NCI-H2107 (cell line): ENCODE results near the gene BDNF.
"Not testable (repeated sequence)": the region's sequence is repeated elsewhere in the genome, so short reads cannot be mapped to it uniquely, and the experiment has no call there.

Source experiments
- DNase-seq: peaks from one replicate; lab custom pipeline; 2025; lab: John Stamatoyannopoulos, UW

Gene BDNF

GRCh38 chr11:27665508-27666101 is 34.6 kb downstream of the BDNF start:
- DNase-seq = not testable (repeated sequence)

GRCh38 chr11:27663326-27663725 is 36.9 kb downstream of the BDNF start:
- no peak for DNase-seq

GRCh38 chr11:27660171-27660570 is 40.1 kb downstream of the BDNF start:
- DNase-seq = no peak

- DNase-seq = no peak
These were observed 41.6 kb downstream of the BDNF start for GRCh38 chr11:27658535-27659236.

- no peak for DNase-seq
These were observed 43.3 kb downstream of the BDNF start for GRCh38 chr11:27656806-27657483.

GRCh38 chr11:27656320-27656719 is 43.9 kb downstream of the BDNF start:
- DNase-seq = no peak

GRCh38 chr11:27653990-27654758 is 46.1 kb downstream of the BDNF start:
- DNase-seq = no peak

- no peak for DNase-seq
These were observed 48.5 kb downstream of the BDNF start for GRCh38 chr11:27651711-27652110.

- no peak for DNase-seq
These were observed 49.3 kb downstream of the BDNF start for GRCh38 chr11:27650988-27651387.

- no peak for DNase-seq
These were observed 50.5 kb downstream of the BDNF start for GRCh38 chr11:27649800-27650199.

GRCh38 chr11:27648840-27649239 is 51.4 kb downstream of the BDNF start:
- no peak for DNase-seq

GRCh38 chr11:27646051-27646818 is 54.0 kb downstream of the BDNF start:
- no peak for DNase-seq

GRCh38 chr11:27642954-27643353 is 57.3 kb downstream of the BDNF start:
- DNase-seq = no peak

GRCh38 chr11:27640954-27641353 is 59.3 kb downstream of the BDNF start:
- no peak for DNase-seq

GRCh38 chr11:27635567-27636037 is 64.7 kb downstream of the BDNF start:
- no peak for DNase-seq

- not testable (repeated sequence) for DNase-seq
These were observed 65.5 kb downstream of the BDNF start for GRCh38 chr11:27634776-27635175.

- DNase-seq = not testable (repeated sequence)
These were observed 66.0 kb downstream of the BDNF start for GRCh38 chr11:27634282-27634681.

GRCh38 chr11:27629023-27629422 is 71.2 kb downstream of the BDNF start:
- DNase-seq = not testable (repeated sequence)

GRCh38 chr11:27627979-27628378 is 72.3 kb downstream of the BDNF start:
- no peak for DNase-seq

GRCh38 chr11:27626938-27627586 is 73.2 kb downstream of the BDNF start:
- no peak for DNase-seq
